ENCODE data around the gene ARHGEF38.

GRCh38 chr4:105558277-105558676 is 5.9 kb downstream of the ARHGEF38 start:
- no peak for TF ChIP-seq TAF1 (IDR thresholded peaks at IDR 0.05; ENCODE audit: borderline replicate concordance, insufficient read depth, low read length)
- TF ChIP-seq POLR2AphosphoS5 (IDR thresholded peaks at IDR 0.05; ENCODE audit: low read depth, low read length): no peak
- TF ChIP-seq REST (IDR thresholded peaks at IDR 0.05; ENCODE audit: insufficient read depth in 1 of 2, low read depth in 2 of 2, low read length in 2 of 2): no peak
- no peak for TF ChIP-seq SIN3A (IDR thresholded peaks at IDR 0.05; ENCODE audit: borderline replicate concordance, insufficient read depth, low read length)
- TF ChIP-seq FOXP2 (optimal IDR thresholded peaks at IDR 0.05; ENCODE audit: borderline replicate concordance, extremely low read depth, extremely low read length, insufficient read depth): no peak
